Measurements from ENCODE around the gene FER. TPM values are rescaled to one million over a fixed set of nuclear protein-coding genes. Genes with fewer than 3 reads are reported as not detected.
"Not testable (repeated sequence)": the region's sequence is repeated elsewhere in the genome, so short reads cannot be mapped to it uniquely, and the experiment has no call there.

FER gene
- total RNA-seq, 1 donor from 2014 or later, result 35.3 TPM

- Histone ChIP-seq H3K9me3 (peaks cover 7% of the 10 kb centered on the region), H3K36me3 (no peaks in the 10 kb centered on the region), H3K27ac (no peak overlapping the region), H3K4me1 (no peaks in the 10 kb centered on the region), H3K27me3 (ENCODE audit: low read depth) (no peaks in the 10 kb centered on the region), H3K4me3 (no peak overlapping the region)
- ATAC-seq (no peak), DNase-seq (no peak)
- no peak for TF ChIP-seq CTCF (IDR thresholded peaks at IDR 0.05)
- intact Hi-C loops (cut with DNase I), result no loop called here
Measured at GRCh38 chr5:108820983-108821382, 73.3 kb downstream of the FER start.

GRCh38 chr5:108822211-108822947 lies 74.7 kb downstream of the FER start:
- DNase-seq (no peak), ATAC-seq (no peak)
- Histone ChIP-seq H3K9me3 (peaks cover 7% of the 10 kb centered on the region), H3K36me3 (no peaks in the 10 kb centered on the region), H3K4me3 (no peak overlapping the region), H3K4me1 (no peaks in the 10 kb centered on the region), H3K27me3 (ENCODE audit: low read depth) (no peaks in the 10 kb centered on the region), H3K27ac (no peak overlapping the region)
- no peak for TF ChIP-seq CTCF (IDR thresholded peaks at IDR 0.05)
- intact Hi-C loops (cut with DNase I), result no loop called here

- ATAC-seq (no peak), DNase-seq (no peak)
- no peak overlapping the region for H3K27ac ChIP-seq
- H3K9me3 ChIP-seq, result peaks cover 3% of the 10 kb centered on the region
- no peaks in the 10 kb centered on the region for H3K36me3 ChIP-seq
- no peaks in the 10 kb centered on the region for H3K4me1 ChIP-seq
- intact Hi-C loops (cut with DNase I), result no loop called here
- H3K4me3 ChIP-seq, result no peak overlapping the region
- no peaks in the 10 kb centered on the region for H3K27me3 ChIP-seq (ENCODE audit: low read depth)
- TF ChIP-seq CTCF (IDR thresholded peaks at IDR 0.05), result no peak
Measured at GRCh38 chr5:108827131-108827530, 79.4 kb downstream of the FER start.

- Histone ChIP-seq H3K4me3 (no peak overlapping the region), H3K4me1 (no peaks in the 10 kb centered on the region), H3K36me3 (peaks cover 3% of the 10 kb centered on the region), H3K27me3 (ENCODE audit: low read depth) (no peaks in the 10 kb centered on the region), H3K9me3 (no peaks in the 10 kb centered on the region), H3K27ac (no peak overlapping the region)
- DNase-seq, result no peak
- ATAC-seq, result no peak
- TF ChIP-seq CTCF (IDR thresholded peaks at IDR 0.05), result no peak
- intact Hi-C loops (cut with DNase I), result no loop called here
Measured at GRCh38 chr5:108830705-108831276, 83.1 kb downstream of the FER start.

GRCh38 chr5:108836492-108836891 lies 88.8 kb downstream of the FER start:
- peaks cover 3% of the 10 kb centered on the region for H3K36me3 ChIP-seq
- TF ChIP-seq CTCF (IDR thresholded peaks at IDR 0.05), result no peak
- no peak overlapping the region for H3K4me3 ChIP-seq
- no peaks in the 10 kb centered on the region for H3K27me3 ChIP-seq (ENCODE audit: low read depth)
- no peaks in the 10 kb centered on the region for H3K4me1 ChIP-seq
- DNase-seq (no peak), ATAC-seq (no peak)
- no peaks in the 10 kb centered on the region for H3K9me3 ChIP-seq
- intact Hi-C loops (cut with DNase I), result no loop called here
- H3K27ac ChIP-seq, result no peak overlapping the region

- H3K4me1 ChIP-seq; H3K4me3 ChIP-seq; H3K27ac ChIP-seq; ATAC-seq; intact Hi-C loops (cut with DNase I); H3K9me3 ChIP-seq; H3K27me3 ChIP-seq (ENCODE audit: low read depth); DNase-seq; H3K36me3 ChIP-seq: not testable (repeated sequence)
Measured at GRCh38 chr5:108842260-108842941, 94.7 kb downstream of the FER start.

- H3K9me3 ChIP-seq; H3K27me3 ChIP-seq (ENCODE audit: low read depth); ATAC-seq; intact Hi-C loops (cut with DNase I); H3K36me3 ChIP-seq; H3K4me3 ChIP-seq; DNase-seq; H3K4me1 ChIP-seq; H3K27ac ChIP-seq: not testable (repeated sequence)
Measured at GRCh38 chr5:108851129-108851528, 103.4 kb downstream of the FER start.

Data from lower lobe of right lung (tissue), 2 donors.